ENCODE measurements around the gene HAPSTR1.
A peak's percentile ranks its signal among the peaks of the same experiment; 100 is the strongest.
"Not testable (repeated sequence)": the region's sequence is repeated elsewhere in the genome, so short reads cannot be mapped to it uniquely, and the experiment has no call there.

The HAPSTR1 gene

GRCh38 chr16:9071377-9071776 lies 20.1 kb upstream of the HAPSTR1 start:
- DNase-seq (ENCODE audit: low spot score) = no peak

- no peak for DNase-seq (ENCODE audit: low spot score)
Observed at GRCh38 chr16:9072806-9073341, 18.6 kb upstream of the HAPSTR1 start.

- DNase-seq (ENCODE audit: low spot score) = no peak
Observed at GRCh38 chr16:9075299-9076071, 16.0 kb upstream of the HAPSTR1 start.

- DNase-seq (ENCODE audit: low spot score) = no peak
Observed at GRCh38 chr16:9077091-9077809, 14.2 kb upstream of the HAPSTR1 start.

- peak; percentile 79 for DNase-seq (ENCODE audit: low spot score)
Observed at GRCh38 chr16:9078467-9079429, 12.7 kb upstream of the HAPSTR1 start.

GRCh38 chr16:9079430-9079812 lies 12.0 kb upstream of the HAPSTR1 start:
- DNase-seq (ENCODE audit: low spot score) = no peak

GRCh38 chr16:9081158-9081557 lies 10.3 kb upstream of the HAPSTR1 start:
- DNase-seq (ENCODE audit: low spot score) = no peak

GRCh38 chr16:9081843-9082242 lies 9.6 kb upstream of the HAPSTR1 start:
- DNase-seq (ENCODE audit: low spot score) = no peak

GRCh38 chr16:9082422-9082821 lies 9.0 kb upstream of the HAPSTR1 start:
- DNase-seq (ENCODE audit: low spot score) = no peak

- DNase-seq (ENCODE audit: low spot score) = not testable (repeated sequence)
Observed at GRCh38 chr16:9087733-9088132, 3.7 kb upstream of the HAPSTR1 start.

GRCh38 chr16:9088848-9089247 lies 2.6 kb upstream of the HAPSTR1 start:
- DNase-seq (ENCODE audit: low spot score) = no peak

GRCh38 chr16:9089660-9090059 lies 1.8 kb upstream of the HAPSTR1 start:
- no peak for DNase-seq (ENCODE audit: low spot score)

- no peak for DNase-seq (ENCODE audit: low spot score)
Observed at GRCh38 chr16:9090101-9090959, 1.1 kb upstream of the HAPSTR1 start.

GRCh38 chr16:9091867-9092281 lies 430 bp downstream of the HAPSTR1 start:
- DNase-seq (ENCODE audit: low spot score) = no peak

- DNase-seq (ENCODE audit: low spot score) = no peak
Observed at GRCh38 chr16:9092282-9092977, 986 bp downstream of the HAPSTR1 start.

- DNase-seq (ENCODE audit: low spot score) = no peak
Observed at GRCh38 chr16:9092978-9093344, 1.5 kb downstream of the HAPSTR1 start.

- DNase-seq (ENCODE audit: low spot score) = no peak
Observed at GRCh38 chr16:9094011-9094846, 2.8 kb downstream of the HAPSTR1 start.

- DNase-seq (ENCODE audit: low spot score) = no peak
Observed at GRCh38 chr16:9095171-9095570, 3.7 kb downstream of the HAPSTR1 start.

GRCh38 chr16:9095656-9096397 lies 4.4 kb downstream of the HAPSTR1 start:
- DNase-seq (ENCODE audit: low spot score) = no peak
